ENCODE data around the gene LIPC.
A peak's percentile ranks its signal among the peaks of the same experiment; 100 is the strongest.

LIPC gene

GRCh38 chr15:58551764-58552504 lies 120.1 kb downstream of the LIPC start:
- Histone ChIP-seq H3K9me3 (no peaks in the 10 kb centered on the region), H3K4me3 (ENCODE audit: low read depth in 1 of 2, low read length in 1 of 2) (peak overlapping the region in 1 of 2 experiments; percentile 23), H3K27me3 (no peaks in the 10 kb centered on the region), H3K27ac (peak overlapping the region; percentile 17), H3K36me3 (no peaks in the 10 kb centered on the region), H3K4me1 (ENCODE audit: control insufficient read depth in 1 of 2, insufficient read depth in 1 of 2, low read depth in 1 of 2, low read length in 1 of 2) (peaks cover 12 to 15% of the 10 kb centered on the region in 2 experiments)
- TF ChIP-seq CTCF (IDR thresholded peaks at IDR 0.05), result no peak

DNA sequence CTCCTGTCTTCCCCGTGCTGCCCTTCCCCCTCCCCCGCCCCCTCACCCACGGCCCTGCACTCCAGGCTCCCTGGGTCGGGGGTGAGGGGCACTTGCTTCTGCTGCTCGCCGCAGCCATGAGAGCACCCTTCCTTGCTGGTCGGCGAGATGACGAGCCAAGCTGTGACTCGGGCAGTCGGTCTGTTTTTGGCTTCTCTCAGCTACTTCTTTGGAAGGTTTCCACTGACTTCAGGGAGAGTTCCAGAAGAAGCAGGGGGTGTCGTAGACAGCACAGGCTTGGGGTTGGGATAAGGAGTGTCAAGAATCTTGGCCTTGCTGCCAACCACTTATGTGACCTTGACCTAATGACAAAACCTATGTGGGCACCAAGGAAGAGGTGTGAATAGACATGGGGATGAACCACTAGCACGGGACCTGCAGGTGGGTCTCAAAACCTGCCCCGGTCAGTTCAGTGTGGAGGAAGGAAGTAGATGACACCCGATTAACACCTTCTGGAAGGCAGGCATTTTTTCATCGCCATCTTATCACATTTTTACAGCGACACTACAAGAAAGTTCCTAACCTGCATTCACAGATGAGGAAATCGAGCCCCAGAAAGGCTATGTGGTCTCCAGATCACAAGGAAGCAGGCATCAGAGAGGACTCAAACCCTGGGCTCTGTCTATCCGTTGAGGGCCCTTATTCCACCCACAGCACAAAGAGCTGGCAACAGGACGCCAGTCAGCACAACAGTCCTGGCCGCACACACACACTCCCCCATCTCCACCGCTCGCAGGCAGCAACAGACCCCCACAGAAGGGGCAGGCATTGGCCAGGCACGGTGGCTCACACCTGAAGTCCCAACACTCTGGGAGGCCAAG lies 120.9 kb downstream of the LIPC start:
- Histone ChIP-seq H3K27me3 (no peaks in the 10 kb centered on the region), H3K4me3 (ENCODE audit: low read depth in 1 of 2, low read length in 1 of 2) (no peak overlapping the region), H3K4me1 (ENCODE audit: control insufficient read depth in 1 of 2, insufficient read depth in 1 of 2, low read depth in 1 of 2, low read length in 1 of 2) (peaks cover 12 to 15% of the 10 kb centered on the region in 2 experiments), H3K9me3 (no peaks in the 10 kb centered on the region), H3K36me3 (no peaks in the 10 kb centered on the region), H3K27ac (no peak overlapping the region)
- TF ChIP-seq CTCF (IDR thresholded peaks at IDR 0.05), result no peak

DNA sequence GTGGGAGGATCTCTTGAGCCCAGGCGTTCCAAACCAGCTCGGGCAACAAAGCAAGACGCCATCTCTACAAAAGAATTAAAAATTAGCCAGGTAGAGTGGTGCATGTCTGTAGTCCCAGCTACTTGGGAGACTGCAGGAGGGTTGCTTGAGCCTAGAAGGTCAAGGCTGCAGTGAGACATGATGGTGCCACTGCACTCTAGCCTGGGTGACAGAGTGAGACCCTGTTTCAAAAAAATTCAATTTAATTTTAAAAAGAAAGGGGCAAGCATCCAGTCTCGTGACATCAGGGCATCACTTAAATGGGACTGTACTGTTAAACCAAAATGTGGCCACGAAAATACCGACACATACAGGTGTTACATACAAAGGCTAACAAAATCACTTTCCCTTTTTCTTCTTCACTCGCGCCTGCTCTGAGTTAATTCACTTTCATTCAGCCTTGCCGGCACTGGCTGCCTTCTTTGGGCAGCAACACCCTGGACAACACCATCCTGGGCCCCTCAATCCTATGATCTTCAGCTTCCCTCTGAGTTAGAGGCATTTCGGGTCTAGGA lies 121.7 kb downstream of the LIPC start:
- H3K27me3 ChIP-seq, result no peaks in the 10 kb centered on the region
- H3K4me1 ChIP-seq (ENCODE audit: control insufficient read depth in 1 of 2, insufficient read depth in 1 of 2, low read depth in 1 of 2, low read length in 1 of 2), result peaks cover 12 to 15% of the 10 kb centered on the region in 2 experiments
- no peak overlapping the region for H3K27ac ChIP-seq
- no peaks in the 10 kb centered on the region for H3K36me3 ChIP-seq
- H3K4me3 ChIP-seq (ENCODE audit: low read depth in 1 of 2, low read length in 1 of 2), result no peak overlapping the region
- no peak for TF ChIP-seq CTCF (IDR thresholded peaks at IDR 0.05)
- H3K9me3 ChIP-seq, result no peaks in the 10 kb centered on the region

DNA sequence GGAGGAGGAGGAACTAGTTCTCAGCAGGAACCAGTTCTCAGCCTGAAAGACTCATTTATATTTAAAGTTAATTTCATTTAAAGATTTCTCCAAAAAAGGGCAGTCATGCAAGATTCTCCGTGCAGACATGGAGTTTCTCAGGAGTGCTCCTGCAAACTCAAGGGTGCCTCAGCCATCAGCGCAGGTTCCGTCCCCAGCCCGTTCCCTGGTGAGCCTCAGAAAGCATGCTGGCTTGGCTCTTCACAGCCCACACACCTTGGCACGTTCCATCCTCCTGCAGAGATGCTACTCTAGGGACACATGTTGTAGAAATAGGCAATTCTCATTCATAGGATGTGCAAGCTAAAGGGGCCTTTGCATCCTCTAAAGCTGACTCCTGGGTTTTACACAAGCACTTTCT lies 123.0 kb downstream of the LIPC start:
- H3K4me3 ChIP-seq (ENCODE audit: low read depth in 1 of 2, low read length in 1 of 2), result no peak overlapping the region
- H3K27ac ChIP-seq, result no peak overlapping the region
- no peak for TF ChIP-seq CTCF (IDR thresholded peaks at IDR 0.05)

DNA sequence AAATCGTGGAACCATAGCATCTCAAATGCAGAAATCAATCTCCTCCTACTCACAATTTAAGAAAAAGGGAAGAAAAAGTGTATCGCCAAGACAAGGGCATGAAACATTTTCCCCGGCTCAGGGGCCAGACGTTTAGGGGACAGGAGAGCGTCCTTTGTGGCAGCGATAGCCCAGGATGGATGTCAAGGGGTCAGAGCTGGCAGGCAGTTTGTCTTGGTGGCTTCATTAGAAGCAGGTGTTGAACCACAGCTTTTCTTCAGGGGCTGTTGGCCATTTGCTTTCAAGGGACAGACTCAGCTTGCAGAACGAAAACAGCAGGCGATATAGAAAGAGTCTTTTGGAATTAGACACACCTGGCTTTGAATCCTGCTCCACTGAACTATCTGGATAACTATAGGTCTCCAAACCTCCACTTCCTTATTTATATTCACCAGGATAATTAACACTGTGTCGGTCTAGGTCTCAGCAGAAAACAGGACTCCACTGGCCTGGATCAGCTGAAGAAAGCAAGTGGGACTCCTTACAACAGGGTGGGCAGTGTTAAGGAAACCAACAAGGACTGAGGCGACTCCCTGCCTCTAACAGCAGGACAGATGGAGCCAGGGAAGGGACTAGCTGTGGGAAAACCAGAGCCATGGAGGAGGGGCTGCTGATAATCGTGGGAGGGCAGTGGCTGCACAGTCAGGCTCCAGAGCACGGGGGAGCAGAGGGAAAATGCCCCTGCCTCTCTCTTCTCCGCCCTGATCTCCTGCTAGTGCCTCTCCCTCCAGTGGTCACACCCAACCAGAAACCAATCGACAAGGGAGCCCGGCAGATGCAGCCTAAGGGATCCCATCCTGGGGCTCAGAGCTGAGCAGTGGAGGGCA lies 123.6 kb downstream of the LIPC start:
- Histone ChIP-seq H3K27me3 (no peaks in the 10 kb centered on the region), H3K4me3 (ENCODE audit: low read depth in 1 of 2, low read length in 1 of 2) (no peak overlapping the region), H3K36me3 (no peaks in the 10 kb centered on the region), H3K9me3 (no peaks in the 10 kb centered on the region), H3K27ac (no peak overlapping the region), H3K4me1 (ENCODE audit: control insufficient read depth in 1 of 2, insufficient read depth in 1 of 2, low read depth in 1 of 2, low read length in 1 of 2) (peaks cover 12 to 15% of the 10 kb centered on the region in 2 experiments)
- TF ChIP-seq CTCF (IDR thresholded peaks at IDR 0.05), result no peak

More for the DNA sequence above, 123.0 kb downstream of the LIPC start:
- Histone ChIP-seq H3K36me3 (no peaks in the 10 kb centered on the region), H3K9me3 (no peaks in the 10 kb centered on the region), H3K4me1 (ENCODE audit: control insufficient read depth in 1 of 2, insufficient read depth in 1 of 2, low read depth in 1 of 2, low read length in 1 of 2) (peaks cover 12 to 15% of the 10 kb centered on the region in 2 experiments), H3K27me3 (no peaks in the 10 kb centered on the region)
